Choroid plexus epithelial cell (primary cell): ENCODE data around the gene DYSF.

Source experiments
- DNase-seq: peaks from one replicate; pipeline ENCODE4 v3.0.0-alpha.2; 2010; ENCODE audit warnings: low read depth
- H3K4me3 ChIP-seq: 2 replicates; pipeline ENCODE4 v1.5.1; 2011; ENCODE audit warnings: low read depth, mild to moderate bottlenecking, control low read depth, low read length, moderate library complexity
- TF ChIP-seq, protein P1 (sequence below): conservative IDR thresholded peaks from 2 replicates; pipeline ENCODE4 v1.5.1; 2011; ENCODE audit warnings: low read depth, mild to moderate bottlenecking, control low read depth, inconsistent platforms, low read length, moderate library complexity

Gene DYSF

DNA sequence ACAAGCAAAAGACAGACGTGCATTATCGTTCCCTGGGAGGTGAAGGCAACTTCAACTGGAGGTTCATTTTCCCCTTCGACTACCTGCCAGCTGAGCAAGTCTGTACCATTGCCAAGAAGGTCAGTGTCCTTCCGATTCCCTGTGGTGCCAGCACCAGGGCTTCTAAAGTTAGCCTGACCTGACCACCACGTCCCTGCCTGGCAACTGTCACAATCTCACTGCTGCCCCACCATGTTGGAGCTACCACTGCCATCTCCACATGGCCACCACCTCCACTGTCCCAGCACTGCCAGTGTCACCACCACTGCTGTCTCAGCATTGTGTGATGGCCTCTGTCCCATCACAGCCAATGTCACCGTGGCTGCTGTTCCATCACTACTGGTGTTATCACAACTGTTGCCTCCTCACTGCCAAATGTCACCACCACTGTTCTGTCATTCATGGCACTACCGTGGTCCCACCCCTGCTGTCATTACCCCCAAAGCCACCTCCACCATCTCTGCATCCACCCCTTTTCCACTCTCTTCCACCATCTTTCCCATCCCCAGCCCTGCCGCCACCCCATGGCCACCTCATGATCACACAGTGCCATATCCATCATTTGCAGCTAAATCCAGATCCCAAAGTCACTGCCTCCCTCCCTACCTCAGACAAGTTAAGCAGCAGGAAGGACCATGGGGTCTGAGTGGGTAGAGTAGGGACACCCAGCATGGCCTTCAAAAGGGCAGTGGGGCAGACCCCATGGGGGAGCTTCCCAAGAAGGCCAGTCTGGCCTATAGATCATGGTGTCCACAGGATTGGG is 216.5 kb downstream of the DYSF start:
- TF ChIP-seq, protein P1, sequence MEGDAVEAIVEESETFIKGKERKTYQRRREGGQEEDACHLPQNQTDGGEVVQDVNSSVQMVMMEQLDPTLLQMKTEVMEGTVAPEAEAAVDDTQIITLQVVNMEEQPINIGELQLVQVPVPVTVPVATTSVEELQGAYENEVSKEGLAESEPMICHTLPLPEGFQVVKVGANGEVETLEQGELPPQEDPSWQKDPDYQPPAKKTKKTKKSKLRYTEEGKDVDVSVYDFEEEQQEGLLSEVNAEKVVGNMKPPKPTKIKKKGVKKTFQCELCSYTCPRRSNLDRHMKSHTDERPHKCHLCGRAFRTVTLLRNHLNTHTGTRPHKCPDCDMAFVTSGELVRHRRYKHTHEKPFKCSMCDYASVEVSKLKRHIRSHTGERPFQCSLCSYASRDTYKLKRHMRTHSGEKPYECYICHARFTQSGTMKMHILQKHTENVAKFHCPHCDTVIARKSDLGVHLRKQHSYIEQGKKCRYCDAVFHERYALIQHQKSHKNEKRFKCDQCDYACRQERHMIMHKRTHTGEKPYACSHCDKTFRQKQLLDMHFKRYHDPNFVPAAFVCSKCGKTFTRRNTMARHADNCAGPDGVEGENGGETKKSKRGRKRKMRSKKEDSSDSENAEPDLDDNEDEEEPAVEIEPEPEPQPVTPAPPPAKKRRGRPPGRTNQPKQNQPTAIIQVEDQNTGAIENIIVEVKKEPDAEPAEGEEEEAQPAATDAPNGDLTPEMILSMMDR, result no peak
- no peak for DNase-seq

GRCh38 chr2:71670430-71670795 is 217.1 kb downstream of the DYSF start:
- H3K4me3 ChIP-seq, result no peak overlapping the region
- no peak for DNase-seq
- TF ChIP-seq, protein P1, result no peak

More for the DNA sequence above, 216.5 kb downstream of the DYSF start:
- H3K4me3 ChIP-seq, result no peak overlapping the region

GRCh38 chr2:71671203-71671854 is 218.0 kb downstream of the DYSF start:
- peak; percentile 9 for DNase-seq
- H3K4me3 ChIP-seq, result no peak overlapping the region
- TF ChIP-seq, protein P1, result no peak

GRCh38 chr2:71671895-71672825 is 218.8 kb downstream of the DYSF start:
- TF ChIP-seq, protein P1, result peak; percentile 29
- DNase-seq, result no peak
- no peak overlapping the region for H3K4me3 ChIP-seq

GRCh38 chr2:71672826-71673795 is 219.8 kb downstream of the DYSF start:
- no peak for DNase-seq
- TF ChIP-seq, protein P1, result no peak
- no peak overlapping the region for H3K4me3 ChIP-seq
